Sigmoid colon (tissue), 7 donors: ENCODE results near the gene CYGB. TPM values are rescaled to one million over a fixed set of nuclear protein-coding genes. Genes with fewer than 3 reads are reported as not detected.

ENCODE experiments used
- DNase-seq: peaks from one replicate; pipeline ENCODE4 v3.0.0-alpha.2; 2019
- H3K27ac ChIP-seq, 4 donors: fragments of 200-600 bp; sonication (generic); one replicate each; pipeline ENCODE4 v1.5.1; 2016 to 2019; ENCODE audit warnings: mild to moderate bottlenecking in 1 of 4
- H3K27me3 ChIP-seq, 3 donors: fragments of 200-600 bp; sonication (generic); one replicate each; pipeline ENCODE4 v1.5.1; 2019; ENCODE audit warnings: mild to moderate bottlenecking in 1 of 3
- H3K36me3 ChIP-seq, 4 donors: fragments of 200-600 bp; sonication (generic); one replicate each; pipeline ENCODE4 v1.5.1; 2016 to 2019
- H3K4me1 ChIP-seq, 4 donors: fragments of 200-600 bp; sonication (generic); one replicate each; pipeline ENCODE4 v1.5.1; 2017 to 2019
- H3K4me3 ChIP-seq, 4 donors: fragments of 200-600 bp; sonication (generic); one replicate each; pipeline ENCODE4 v1.5.1; 2017 to 2019; ENCODE audit warnings: mild to moderate bottlenecking in 2 of 4, moderate library complexity in 1 of 4
- H3K9me3 ChIP-seq, 4 donors: fragments of 200-600 bp in 3 of 4; sonication (generic) in 3 of 4; one replicate each; pipeline versions ENCODE4 v1.5.1 to v1.6.1; 2013 to 2019
- EP300 ChIP-seq, 4 donors: sonication (generic); formaldehyde crosslinking; IDR thresholded peaks; one replicate each; pipeline ENCODE4 v1.6.1; 2017; ENCODE audit warnings: antibody characterized with exemption in 4 of 4
- POLR2A ChIP-seq, 2 donors: fragments of 450-650 bp; IDR thresholded peaks; one replicate each; pipeline ENCODE4 v1.6.1; 2016; ENCODE audit warnings: antibody characterized with exemption in 2 of 2, mild to moderate bottlenecking in 2 of 2, moderate library complexity in 2 of 2
- POLR2AphosphoS5 ChIP-seq, 4 donors: sonication (generic); formaldehyde crosslinking; IDR thresholded peaks; one replicate each; pipeline ENCODE4 v1.6.1; 2017; ENCODE audit warnings: antibody characterized with exemption in 4 of 4
- WGBS, 2 donors: extraction: QIAGEN DNeasy Blood & Tissue Kit; methylation state at CpG; one replicate each; pipeline ENCODE4 v1.1.7; 2013; 5-methylcytosine and 5-hydroxymethylcytosine counted together
- intact Hi-C: fragments of 100-400 bp; cut with DNase I; formaldehyde crosslinking; loops from one replicate; pipeline ENCODE4 v1.15.1; 2023
- polyA plus RNA-seq, 3 donors: library from polyadenylated mRNA; stranded (reverse); fragments of 200-250 nt; gene quantifications; one replicate each; pipeline ENCODE4 v1.2.3, GENCODE V29; 2013
- small RNA-seq, 3 donors: library from RNA; depleted of rRNA; stranded (forward); fragments of <200 nt; gene quantifications; one replicate each; pipeline ENCODE3, GENCODE V24; 2016
- total RNA-seq, 4 donors: library from RNA; depleted of rRNA; stranded (reverse); fragments of >200 nt; gene quantifications; one replicate each; pipeline ENCODE4 v1.1.0, GENCODE V29; 2016
- TF ChIP-seq, protein P1 (sequence below), 4 experiments: fragments of 450-650 bp in 3 of 4; fragments of 200-600 bp in 1 of 4; IDR thresholded peaks; one replicate each; pipeline ENCODE4 v1.5.1; 2016 to 2019; ENCODE audit warnings: antibody characterized with exemption in 4 of 4, mild to moderate bottlenecking in 3 of 4, moderate library complexity in 2 of 4
- donor health status: healthy with polysubstance abuse.
- donor health status: Bipolar disorder and iron deficiency.
- donor health status: healthy.

CYGB gene
- total and polyA plus RNA-seq, 7 donors: 9.7 to 33.4 (median 19.0) TPM

DNA sequence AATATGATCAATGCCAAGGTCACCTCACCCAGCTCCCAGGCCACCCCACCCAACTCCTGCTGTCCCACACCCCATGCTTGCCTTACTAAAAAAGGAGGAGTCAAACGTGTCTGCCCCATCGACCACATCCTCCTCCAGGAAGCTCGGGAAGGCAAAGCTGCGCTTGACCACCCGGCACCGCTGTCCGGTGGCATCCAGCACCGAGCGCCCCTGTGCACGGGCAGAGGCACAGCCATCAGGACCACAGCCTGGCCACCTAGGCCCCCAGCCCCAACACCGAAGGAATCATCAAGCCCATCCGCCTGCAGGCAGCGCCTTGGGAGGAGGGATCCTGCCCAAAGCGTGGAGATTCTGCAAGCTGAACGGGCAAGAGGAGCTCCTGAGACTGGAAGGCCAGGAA lies 59.9 kb downstream of the CYGB start:
- DNase-seq: no peak
- 89 to 91% methylated on average over 15 of the region's 15 CpGs for WGBS, 2 donors
- no peak overlapping the region for H3K27ac ChIP-seq
- peaks cover 0 to 3% (median 2%) of the 10 kb centered on the region in 4 donors for H3K36me3 ChIP-seq
- no peak for TF ChIP-seq POLR2AphosphoS5 (IDR thresholded peaks at IDR 0.05)
- TF ChIP-seq POLR2A (IDR thresholded peaks at IDR 0.05): no peak
- no peak for TF ChIP-seq EP300 (IDR thresholded peaks at IDR 0.05)
- TF ChIP-seq, protein P1, sequence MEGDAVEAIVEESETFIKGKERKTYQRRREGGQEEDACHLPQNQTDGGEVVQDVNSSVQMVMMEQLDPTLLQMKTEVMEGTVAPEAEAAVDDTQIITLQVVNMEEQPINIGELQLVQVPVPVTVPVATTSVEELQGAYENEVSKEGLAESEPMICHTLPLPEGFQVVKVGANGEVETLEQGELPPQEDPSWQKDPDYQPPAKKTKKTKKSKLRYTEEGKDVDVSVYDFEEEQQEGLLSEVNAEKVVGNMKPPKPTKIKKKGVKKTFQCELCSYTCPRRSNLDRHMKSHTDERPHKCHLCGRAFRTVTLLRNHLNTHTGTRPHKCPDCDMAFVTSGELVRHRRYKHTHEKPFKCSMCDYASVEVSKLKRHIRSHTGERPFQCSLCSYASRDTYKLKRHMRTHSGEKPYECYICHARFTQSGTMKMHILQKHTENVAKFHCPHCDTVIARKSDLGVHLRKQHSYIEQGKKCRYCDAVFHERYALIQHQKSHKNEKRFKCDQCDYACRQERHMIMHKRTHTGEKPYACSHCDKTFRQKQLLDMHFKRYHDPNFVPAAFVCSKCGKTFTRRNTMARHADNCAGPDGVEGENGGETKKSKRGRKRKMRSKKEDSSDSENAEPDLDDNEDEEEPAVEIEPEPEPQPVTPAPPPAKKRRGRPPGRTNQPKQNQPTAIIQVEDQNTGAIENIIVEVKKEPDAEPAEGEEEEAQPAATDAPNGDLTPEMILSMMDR (IDR thresholded peaks at IDR 0.05): no peak
- intact Hi-C loops: no loop called here
- no peaks in the 10 kb centered on the region for H3K9me3 ChIP-seq
- no peaks in the 10 kb centered on the region for H3K4me1 ChIP-seq
- no peak overlapping the region for H3K4me3 ChIP-seq
- no peaks in the 10 kb centered on the region for H3K27me3 ChIP-seq

Small RNAs within 50 kb of the gene (small RNA-seq; reads per million reads assigned to genes)
- gene SNORD1A: 0 reads per million in 3 donors
- gene SNORD1B: 223 to 277 (median 253) reads per million in 3 donors

Other genes with a start within 250 kb of the CYGB start
- gene QRICH2, start 229.4 kb downstream of the CYGB start, total RNA-seq: 1 to 10 TPM; 2.0 to 5.0 (median 3.3) TPM
- 1 to 10 TPM in 2 of 3 donors, under 1 TPM in 1; 0.69 to 3.2 (median 1.8) TPM for gene QRICH2, start 229.4 kb downstream of the CYGB start, polyA plus RNA-seq
- gene PRPSAP1, start 183.8 kb downstream of the CYGB start, total RNA-seq: 10 to 100 TPM; 39.0 to 70.3 (median 42.3) TPM
- gene PRPSAP1, start 183.8 kb downstream of the CYGB start, polyA plus RNA-seq: 10 to 100 TPM; 34.7 to 51.7 (median 35.1) TPM
- gene SPHK1, start 153.1 kb downstream of the CYGB start, total RNA-seq: 1 to 10 TPM; 5.4 to 8.3 (median 7.7) TPM
- 1 to 10 TPM; 5.4 to 9.7 (median 5.5) TPM for gene SPHK1, start 153.1 kb downstream of the CYGB start, polyA plus RNA-seq
- 10 to 100 TPM; 11.0 to 26.3 (median 16.1) TPM for gene UBE2O, start 84.6 kb downstream of the CYGB start, total RNA-seq
- 10 to 100 TPM in 1 of 3 donors, 1 to 10 TPM in 2; 6.2 to 16.1 (median 6.6) TPM for gene UBE2O, start 84.6 kb downstream of the CYGB start, polyA plus RNA-seq
- not detected for gene AANAT, start 70.1 kb downstream of the CYGB start, total RNA-seq
- under 1 TPM in 1 of 3 donors, not detected in 2; 0.12 TPM for gene AANAT, start 70.1 kb downstream of the CYGB start, polyA plus RNA-seq
- gene RHBDF2, start 36.3 kb downstream of the CYGB start, total RNA-seq: 10 to 100 TPM in 3 of 4 donors, 1 to 10 TPM in 1; 7.9 to 27.6 (median 12.5) TPM
- gene RHBDF2, start 36.3 kb downstream of the CYGB start, polyA plus RNA-seq: 10 to 100 TPM in 1 of 3 donors, 1 to 10 TPM in 2; 1.2 to 35.7 (median 5.8) TPM
- 1 to 10 TPM; 1.1 to 6.1 (median 3.6) TPM for gene PRCD, start 2.3 kb upstream of the CYGB start, total RNA-seq
- 1 to 10 TPM in 2 of 3 donors, not detected in 1; 4.8 to 7.1 TPM for gene PRCD, start 2.3 kb upstream of the CYGB start, polyA plus RNA-seq
- 10 to 100 TPM in 1 of 4 donors, 1 to 10 TPM in 3; 4.1 to 16.4 (median 9.0) TPM for gene ST6GALNAC2, start 48.2 kb upstream of the CYGB start, total RNA-seq
- gene ST6GALNAC2, start 48.2 kb upstream of the CYGB start, polyA plus RNA-seq: 1 to 10 TPM; 3.3 to 5.4 (median 3.5) TPM
- gene ST6GALNAC1, start 106.0 kb upstream of the CYGB start, total RNA-seq: 1 to 10 TPM in 2 of 4 donors, under 1 TPM in 2; 0.81 to 4.6 (median 2.2) TPM
- 100 to 1,000 TPM; 104 to 146 (median 109) TPM for gene ST6GALNAC1, start 106.0 kb upstream of the CYGB start, polyA plus RNA-seq
- gene MXRA7, start 173.3 kb upstream of the CYGB start, total RNA-seq: 100 to 1,000 TPM; 327 to 428 (median 348) TPM
- 100 to 1,000 TPM in 1 of 3 donors, 10 to 100 TPM in 1, 1 to 10 TPM in 1; 8.3 to 109 (median 35.3) TPM for gene MXRA7, start 173.3 kb upstream of the CYGB start, polyA plus RNA-seq
- 10 to 100 TPM; 21.3 to 37.3 (median 28.9) TPM for gene JMJD6, start 188.9 kb upstream of the CYGB start, total RNA-seq
- 10 to 100 TPM; 24.0 to 28.9 (median 24.8) TPM for gene JMJD6, start 188.9 kb upstream of the CYGB start, polyA plus RNA-seq
- gene METTL23, start 189.1 kb upstream of the CYGB start, total RNA-seq: 10 to 100 TPM; 13.6 to 32.5 (median 20.8) TPM
- 10 to 100 TPM; 25.7 to 34.8 (median 33.6) TPM for gene METTL23, start 189.1 kb upstream of the CYGB start, polyA plus RNA-seq
- gene SRSF2, start 199.6 kb upstream of the CYGB start, total RNA-seq: 100 to 1,000 TPM; 123 to 229 (median 129) TPM
- gene SRSF2, start 199.6 kb upstream of the CYGB start, polyA plus RNA-seq: 100 to 1,000 TPM in 2 of 3 donors, 10 to 100 TPM in 1; 87.9 to 187 (median 107) TPM
- gene MFSD11, start 200.4 kb upstream of the CYGB start, total RNA-seq: 10 to 100 TPM; 27.5 to 46.2 (median 41.7) TPM
- gene MFSD11, start 200.4 kb upstream of the CYGB start, polyA plus RNA-seq: 10 to 100 TPM in 1 of 3 donors, 1 to 10 TPM in 2; 6.6 to 22.1 (median 6.9) TPM